Liver (tissue), 9 donors: ENCODE results near the gene MYBPC2. TPM values are rescaled to one million over a fixed set of nuclear protein-coding genes. Genes with fewer than 3 reads are reported as not detected.

Experiments used
- DNase-seq: peaks from one replicate; pipeline ENCODE4 v3.0.0-alpha.2; 2017; ENCODE audit warnings: low spot score
- H3K27ac ChIP-seq, 2 donors: one replicate each; pipeline ENCODE4 v1.7.0; 2013; ENCODE audit warnings: inconsistent platforms in 2 of 2, low read length in 2 of 2, control low read depth in 1 of 2, low read depth in 1 of 2, mild to moderate bottlenecking in 1 of 2
- H3K27me3 ChIP-seq, 4 donors: one replicate each; pipeline versions ENCODE4 v1.6.1 to v1.7.0; 2013; ENCODE audit warnings: low read length in 3 of 4, inconsistent platforms in 1 of 4, mild to moderate bottlenecking in 1 of 4, moderate library complexity in 1 of 4; ENCODE audit not compliant: control insufficient read depth in 4 of 4, insufficient read depth in 4 of 4
- H3K36me3 ChIP-seq, 4 donors: one replicate each; pipeline versions ENCODE4 v1.6.1 to v1.7.0; 2013; ENCODE audit warnings: low read length in 3 of 4, mild to moderate bottlenecking in 3 of 4, low read depth in 1 of 4, moderate library complexity in 1 of 4; ENCODE audit not compliant: control insufficient read depth in 4 of 4, insufficient read depth in 3 of 4
- H3K4me1 ChIP-seq, 4 donors: one replicate each; pipeline versions ENCODE4 v1.6.1 to v1.7.0; 2013; ENCODE audit warnings: low read length in 3 of 4, mild to moderate bottlenecking in 3 of 4, moderate library complexity in 1 of 4; ENCODE audit not compliant: control insufficient read depth in 4 of 4, insufficient read depth in 4 of 4
- H3K4me3 ChIP-seq, 3 donors: one replicate each; pipeline versions ENCODE4 v1.6.1 to v1.7.0; 2013; ENCODE audit warnings: low read length in 3 of 3, control low read depth in 1 of 3, low read depth in 1 of 3, mild to moderate bottlenecking in 1 of 3
- H3K9ac ChIP-seq, 2 donors: one replicate each; pipeline ENCODE4 v1.7.0; 2013; ENCODE audit warnings: low read length in 2 of 2, mild to moderate bottlenecking in 2 of 2, moderate library complexity in 2 of 2, control low read depth in 1 of 2, low read depth in 1 of 2
- H3K9me3 ChIP-seq, 4 donors: one replicate each; pipeline versions ENCODE4 v1.6.1 to v1.7.0; 2013; ENCODE audit warnings: low read length in 3 of 4; ENCODE audit not compliant: control insufficient read depth in 4 of 4
- EGR1 ChIP-seq, 2 donors: IDR thresholded peaks; 2 replicates each; pipeline ENCODE4 v1.6.1; 2016 to 2018; ENCODE audit warnings: antibody characterized with exemption in 2 of 2, low read depth in 2 of 2
- FOXA2 ChIP-seq: IDR thresholded peaks from 2 replicates; pipeline ENCODE4 v1.6.1; 2016; ENCODE audit warnings: antibody characterized with exemption
- HNF4A ChIP-seq, 2 donors: conservative IDR thresholded peaks; 2 replicates each; pipeline ENCODE4 v1.6.1; 2016; ENCODE audit warnings: antibody characterized with exemption in 2 of 2, mild to moderate bottlenecking in 2 of 2
- HNF4G ChIP-seq: IDR thresholded peaks from 2 replicates; pipeline ENCODE4 v1.6.1; 2016; ENCODE audit warnings: antibody characterized with exemption
- JUND ChIP-seq, 2 donors: IDR thresholded peaks; 2 replicates each; pipeline ENCODE4 v1.6.1; 2016; ENCODE audit warnings: antibody characterized with exemption in 2 of 2
- NR2F2 ChIP-seq: IDR thresholded peaks from 2 replicates; pipeline ENCODE4 v1.6.1; 2016; ENCODE audit warnings: antibody characterized with exemption
- RXRA ChIP-seq, 2 donors: IDR thresholded peaks; 2 replicates each; pipeline ENCODE4 v1.6.1; 2017 to 2018; ENCODE audit warnings: antibody characterized with exemption in 2 of 2, mild to moderate bottlenecking in 1 of 2
- SP1 ChIP-seq: IDR thresholded peaks from 2 replicates; pipeline ENCODE4 v1.6.1; 2018; ENCODE audit warnings: antibody characterized with exemption, mild to moderate bottlenecking
- WGBS: extraction: QIAGEN DNeasy Blood & Tissue Kit; methylation state at CpG from one replicate; pipeline ENCODE4 v1.1.7; 2013; 5-methylcytosine and 5-hydroxymethylcytosine counted together
- polyA plus RNA-seq, 2 donors: library from polyadenylated mRNA; stranded (reverse) in 1 of 2; unstranded in 1 of 2; fragments of 200-250 nt in 1 of 2; fragments of >200 nt in 1 of 2; fragmentation: Nextera tagmentation in 1 of 2; extraction: Ambion mirVana in 1 of 2; gene quantifications; one replicate each; pipeline versions ENCODE4 v1.2.1 to v1.2.3, GENCODE V29; 2013 to 2015
- total RNA-seq, 2 donors: library from RNA; depleted of rRNA; stranded (reverse); fragments of >200 nt; gene quantifications; one replicate each; pipeline ENCODE4 v1.2.3, GENCODE V29; 2014
- TF ChIP-seq, protein P1 (sequence below): IDR thresholded peaks from 2 replicates; pipeline ENCODE4 v1.6.1; 2016; ENCODE audit warnings: antibody characterized with exemption
- TF ChIP-seq, protein P2 (sequence below): IDR thresholded peaks from 2 replicates; pipeline ENCODE4 v1.6.1; 2016; ENCODE audit warnings: antibody characterized with exemption
- TF ChIP-seq, protein P3 (sequence below): IDR thresholded peaks from 2 replicates; pipeline ENCODE4 v1.6.1; 2016; ENCODE audit warnings: antibody characterized with exemption, mild to moderate bottlenecking
- donor health status: healthy.
- donor health status: healthy.
- donor health status: healthy.
- donor health status: healthy.
- donor health status: healthy.

Gene MYBPC2
- total and polyA plus RNA-seq, 4 donors: under 0.01 TPM; not detected in 3

DNA sequence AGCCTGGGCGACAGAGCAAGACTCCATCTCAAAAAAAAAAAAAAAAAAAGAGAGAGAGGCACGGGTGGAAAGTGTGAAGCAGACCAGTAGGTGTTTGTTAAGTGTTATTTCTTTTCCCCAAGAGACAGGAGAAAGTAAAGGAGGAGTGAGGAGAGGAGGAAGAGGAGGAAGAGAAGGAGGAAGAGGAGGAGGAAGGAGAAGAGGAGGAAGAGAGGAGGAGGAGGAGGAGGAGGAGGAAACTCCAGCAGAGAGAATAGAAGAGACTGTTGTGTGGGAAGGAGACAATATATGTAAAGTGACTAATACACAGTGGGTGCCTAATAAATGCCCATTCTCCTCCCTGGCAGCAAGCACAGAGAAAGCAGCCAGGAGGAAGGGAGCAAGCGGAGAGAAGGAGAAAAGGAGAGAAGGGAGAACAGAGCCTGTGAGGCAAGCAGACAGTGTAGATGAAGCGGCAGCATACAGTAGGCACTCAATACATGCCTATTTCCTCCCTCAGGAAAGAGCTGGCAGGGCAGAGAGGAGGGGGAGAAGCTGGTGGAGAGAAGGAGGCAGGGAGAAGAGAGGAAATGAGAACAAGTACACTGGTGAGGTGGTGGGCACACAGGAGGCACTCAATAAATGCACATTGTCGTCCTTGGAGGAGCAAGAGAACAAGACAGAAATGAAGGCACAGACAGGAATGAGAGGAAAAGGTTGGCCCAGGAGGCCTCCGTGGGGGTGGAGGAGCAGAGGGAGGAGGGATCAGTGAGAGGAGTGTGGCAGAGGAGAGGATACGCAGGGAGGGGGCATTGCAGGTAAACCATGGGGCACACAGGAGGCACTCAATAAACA lies 61.7 kb downstream of the MYBPC2 start (continued):
- TF ChIP-seq, protein P1, sequence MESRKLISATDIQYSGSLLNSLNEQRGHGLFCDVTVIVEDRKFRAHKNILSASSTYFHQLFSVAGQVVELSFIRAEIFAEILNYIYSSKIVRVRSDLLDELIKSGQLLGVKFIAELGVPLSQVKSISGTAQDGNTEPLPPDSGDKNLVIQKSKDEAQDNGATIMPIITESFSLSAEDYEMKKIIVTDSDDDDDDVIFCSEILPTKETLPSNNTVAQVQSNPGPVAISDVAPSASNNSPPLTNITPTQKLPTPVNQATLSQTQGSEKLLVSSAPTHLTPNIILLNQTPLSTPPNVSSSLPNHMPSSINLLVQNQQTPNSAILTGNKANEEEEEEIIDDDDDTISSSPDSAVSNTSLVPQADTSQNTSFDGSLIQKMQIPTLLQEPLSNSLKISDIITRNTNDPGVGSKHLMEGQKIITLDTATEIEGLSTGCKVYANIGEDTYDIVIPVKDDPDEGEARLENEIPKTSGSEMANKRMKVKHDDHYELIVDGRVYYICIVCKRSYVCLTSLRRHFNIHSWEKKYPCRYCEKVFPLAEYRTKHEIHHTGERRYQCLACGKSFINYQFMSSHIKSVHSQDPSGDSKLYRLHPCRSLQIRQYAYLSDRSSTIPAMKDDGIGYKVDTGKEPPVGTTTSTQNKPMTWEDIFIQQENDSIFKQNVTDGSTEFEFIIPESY: no peak

DNA sequence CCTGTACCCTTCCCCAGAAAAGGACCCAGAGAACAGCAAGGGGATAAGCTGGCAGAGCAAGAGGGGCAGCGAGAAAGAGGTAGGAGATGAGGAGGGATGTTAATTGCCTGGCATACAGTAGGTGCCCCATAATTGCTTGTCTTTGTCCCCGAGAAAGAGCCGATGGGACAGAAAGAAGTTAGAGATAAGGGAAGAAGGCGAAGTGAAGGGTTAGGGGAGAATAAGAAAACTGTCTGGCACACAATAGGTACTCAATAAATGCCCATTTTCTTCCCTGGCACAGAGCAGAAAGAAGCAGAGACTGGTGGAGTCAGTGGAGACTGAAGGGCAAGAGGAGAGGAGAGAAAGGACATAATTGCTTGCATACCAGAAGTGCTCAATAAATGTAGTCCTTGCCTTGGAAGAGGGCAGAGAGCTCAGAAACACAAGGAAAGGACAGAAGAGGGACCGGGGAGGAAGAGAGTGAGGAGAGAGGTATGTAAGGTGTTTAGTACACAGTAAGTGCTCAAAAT lies 62.4 kb downstream of the MYBPC2 start:
- no peak overlapping the region for H3K27ac ChIP-seq
- no peaks in the 10 kb centered on the region for H3K9me3 ChIP-seq
- H3K27me3 ChIP-seq: no peaks in the 10 kb centered on the region
- H3K36me3 ChIP-seq: no peaks in the 10 kb centered on the region
- H3K4me1 ChIP-seq: no peaks in the 10 kb centered on the region
- no peak overlapping the region for H3K4me3 ChIP-seq
- WGBS: 87% methylated on average over 5 of the region's 5 CpGs
- DNase-seq: no peak
- H3K9ac ChIP-seq: no peak overlapping the region
- TF ChIP-seq HNF4A (conservative IDR thresholded peaks at IDR 0.05) (no peak), JUND (IDR thresholded peaks at IDR 0.05) (no peak), HNF4G (no peak), SP1 (no peak), RXRA (IDR thresholded peaks at IDR 0.05) (no peak), EGR1 (IDR thresholded peaks at IDR 0.05; ENCODE audit: low read depth in 2 of 2) (no peak), FOXA2 (no peak), NR2F2 (no peak)
- TF ChIP-seq, protein P1: no peak
- TF ChIP-seq, protein P2, sequence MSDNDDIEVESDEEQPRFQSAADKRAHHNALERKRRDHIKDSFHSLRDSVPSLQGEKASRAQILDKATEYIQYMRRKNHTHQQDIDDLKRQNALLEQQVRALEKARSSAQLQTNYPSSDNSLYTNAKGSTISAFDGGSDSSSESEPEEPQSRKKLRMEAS: no peak
- TF ChIP-seq, protein P3, sequence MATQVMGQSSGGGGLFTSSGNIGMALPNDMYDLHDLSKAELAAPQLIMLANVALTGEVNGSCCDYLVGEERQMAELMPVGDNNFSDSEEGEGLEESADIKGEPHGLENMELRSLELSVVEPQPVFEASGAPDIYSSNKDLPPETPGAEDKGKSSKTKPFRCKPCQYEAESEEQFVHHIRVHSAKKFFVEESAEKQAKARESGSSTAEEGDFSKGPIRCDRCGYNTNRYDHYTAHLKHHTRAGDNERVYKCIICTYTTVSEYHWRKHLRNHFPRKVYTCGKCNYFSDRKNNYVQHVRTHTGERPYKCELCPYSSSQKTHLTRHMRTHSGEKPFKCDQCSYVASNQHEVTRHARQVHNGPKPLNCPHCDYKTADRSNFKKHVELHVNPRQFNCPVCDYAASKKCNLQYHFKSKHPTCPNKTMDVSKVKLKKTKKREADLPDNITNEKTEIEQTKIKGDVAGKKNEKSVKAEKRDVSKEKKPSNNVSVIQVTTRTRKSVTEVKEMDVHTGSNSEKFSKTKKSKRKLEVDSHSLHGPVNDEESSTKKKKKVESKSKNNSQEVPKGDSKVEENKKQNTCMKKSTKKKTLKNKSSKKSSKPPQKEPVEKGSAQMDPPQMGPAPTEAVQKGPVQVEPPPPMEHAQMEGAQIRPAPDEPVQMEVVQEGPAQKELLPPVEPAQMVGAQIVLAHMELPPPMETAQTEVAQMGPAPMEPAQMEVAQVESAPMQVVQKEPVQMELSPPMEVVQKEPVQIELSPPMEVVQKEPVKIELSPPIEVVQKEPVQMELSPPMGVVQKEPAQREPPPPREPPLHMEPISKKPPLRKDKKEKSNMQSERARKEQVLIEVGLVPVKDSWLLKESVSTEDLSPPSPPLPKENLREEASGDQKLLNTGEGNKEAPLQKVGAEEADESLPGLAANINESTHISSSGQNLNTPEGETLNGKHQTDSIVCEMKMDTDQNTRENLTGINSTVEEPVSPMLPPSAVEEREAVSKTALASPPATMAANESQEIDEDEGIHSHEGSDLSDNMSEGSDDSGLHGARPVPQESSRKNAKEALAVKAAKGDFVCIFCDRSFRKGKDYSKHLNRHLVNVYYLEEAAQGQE: no peak
